ENCODE measurements around the gene PRLR.
"Not testable (repeated sequence)": the region's sequence is repeated elsewhere in the genome, so short reads cannot be mapped to it uniquely, and the experiment has no call there.

PRLR gene

GRCh38 chr5:35194635-35195471 lies 35.4 kb downstream of the PRLR start:
- DNase-seq: no peak

GRCh38 chr5:35192506-35192905 lies 37.8 kb downstream of the PRLR start:
- no peak for DNase-seq

DNA sequence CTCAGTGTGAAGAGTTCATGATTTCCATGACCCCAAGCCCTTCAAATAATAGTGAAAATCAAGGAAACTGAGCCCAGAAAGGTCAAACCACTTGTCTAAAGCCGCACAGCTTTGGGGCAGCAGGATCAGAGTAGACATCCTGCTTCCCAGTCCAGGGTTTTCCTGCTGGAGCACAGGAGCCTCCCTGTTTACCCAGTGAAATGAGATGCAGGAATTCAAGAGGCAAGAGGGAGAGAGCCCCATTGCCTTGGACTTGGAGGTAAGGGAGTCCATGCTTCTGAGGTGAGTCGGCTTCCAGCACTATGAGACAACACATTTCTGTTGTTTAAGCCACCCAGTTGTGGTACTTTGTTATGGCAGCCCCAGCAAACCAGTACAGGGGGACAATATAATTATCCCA lies 40.5 kb downstream of the PRLR start:
- DNase-seq: not testable (repeated sequence)

- no peak for DNase-seq
These were observed 42.2 kb downstream of the PRLR start for GRCh38 chr5:35188031-35188457.

DNA sequence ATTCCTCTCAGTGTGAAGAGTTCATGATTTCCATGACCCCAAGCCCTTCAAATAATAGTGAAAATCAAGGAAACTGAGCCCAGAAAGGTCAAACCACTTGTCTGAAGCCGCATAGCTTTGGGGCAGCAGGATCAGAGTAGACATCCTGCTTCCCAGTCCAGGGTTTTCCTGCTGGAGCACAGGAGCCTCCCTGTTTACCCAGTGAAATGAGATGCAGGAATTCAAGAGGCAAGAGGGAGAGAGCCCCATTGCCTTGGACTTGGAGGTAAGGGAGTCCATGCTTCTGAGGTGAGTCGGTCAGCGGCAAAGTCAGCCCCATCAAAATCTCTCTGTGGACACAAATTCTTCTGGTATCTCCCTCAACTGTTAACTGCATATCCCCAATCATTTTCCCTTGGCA lies 42.7 kb downstream of the PRLR start:
- not testable (repeated sequence) for DNase-seq

- no peak for DNase-seq
These were observed 43.5 kb downstream of the PRLR start for GRCh38 chr5:35186749-35187148.

DNA sequence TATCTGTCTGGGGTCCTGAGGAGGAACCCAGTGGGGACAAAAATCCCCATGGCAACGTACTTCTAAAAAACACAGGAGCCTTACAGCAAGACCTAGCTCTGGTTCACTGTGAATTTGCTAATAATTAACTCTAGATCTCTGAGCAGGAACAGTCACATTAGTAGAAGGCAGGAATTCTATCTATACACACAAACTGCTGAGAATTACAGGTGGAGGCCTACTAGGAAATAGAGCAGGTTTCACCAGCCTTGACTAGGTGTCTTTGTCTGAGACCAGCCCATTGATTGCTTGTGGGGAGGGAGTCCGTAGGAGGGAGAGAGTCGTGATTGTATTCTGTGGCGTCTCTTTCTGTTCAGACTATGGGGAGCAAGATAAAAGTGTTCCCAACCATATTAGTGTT lies 44.8 kb downstream of the PRLR start:
- DNase-seq: no peak

GRCh38 chr5:35183556-35183955 lies 46.7 kb downstream of the PRLR start:
- no peak for DNase-seq

DNA sequence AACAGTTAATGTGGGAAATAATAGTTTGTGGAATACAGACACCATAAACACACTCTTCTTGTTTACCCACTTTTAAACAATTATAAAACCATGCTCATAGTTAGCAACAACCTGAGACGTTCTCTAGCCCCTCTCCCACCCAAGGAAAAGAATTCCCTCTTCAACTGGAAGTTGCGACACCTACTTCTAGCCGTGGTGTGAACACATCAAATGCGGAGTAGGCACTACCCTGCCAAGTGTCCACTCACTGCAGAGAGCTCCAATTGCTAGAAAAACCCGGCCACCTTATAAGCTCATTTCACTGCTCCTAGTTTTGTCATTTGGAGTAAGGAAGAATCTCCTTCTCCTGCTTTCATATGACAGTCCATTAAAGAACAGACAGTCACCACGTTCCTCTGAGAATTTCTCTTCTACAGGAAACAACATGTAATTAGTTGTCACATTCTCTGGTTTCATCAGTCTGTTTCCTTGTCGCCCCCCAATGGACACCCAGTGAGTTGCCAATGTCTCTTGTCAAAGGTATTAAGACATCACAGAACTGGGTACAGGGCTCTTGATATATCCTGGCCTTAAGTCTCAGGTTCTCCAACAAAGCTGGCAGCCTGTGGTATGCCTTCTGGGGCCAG lies 47.3 kb downstream of the PRLR start:
- DNase-seq: no peak

- no peak for DNase-seq
These were observed 47.8 kb downstream of the PRLR start for GRCh38 chr5:35182486-35182885.

DNA sequence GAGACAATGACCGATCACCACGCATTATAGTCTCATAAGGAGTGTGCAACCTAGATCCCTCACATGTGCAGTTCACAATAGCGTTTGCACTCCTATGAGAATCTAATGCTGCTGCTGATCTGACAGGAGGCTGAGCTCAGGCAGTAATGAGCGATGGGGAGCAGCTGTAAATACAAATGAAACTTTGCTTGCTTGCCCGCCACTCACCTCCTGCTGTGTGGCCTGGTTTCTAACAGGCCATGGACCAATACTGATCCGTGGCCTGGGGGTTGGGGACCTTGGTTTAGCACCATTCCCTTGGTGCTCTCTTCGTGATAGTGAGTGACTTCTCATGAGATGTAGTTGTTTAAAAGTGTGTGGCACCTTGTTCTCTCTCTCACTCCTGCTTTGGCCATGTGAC lies 50.2 kb downstream of the PRLR start:
- DNase-seq: no peak

DNA sequence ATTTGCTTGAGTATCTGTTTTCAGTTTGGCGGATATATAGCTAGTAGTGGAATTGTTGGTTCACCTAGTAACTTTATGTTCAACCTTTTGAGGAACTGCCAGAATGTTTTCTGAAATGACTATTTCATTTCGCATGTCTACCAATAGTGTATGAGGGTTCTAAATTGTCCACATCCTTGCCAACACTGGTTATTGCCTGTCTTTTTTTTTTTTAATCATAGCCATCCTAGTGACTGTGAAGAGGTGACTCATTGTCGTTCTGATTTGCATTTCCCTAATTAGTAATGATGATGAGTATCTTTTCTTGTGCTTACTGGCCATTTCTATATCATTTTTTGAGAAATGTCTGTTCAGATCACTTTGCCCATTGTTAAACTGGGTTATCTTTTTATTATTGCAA lies 52.5 kb downstream of the PRLR start:
- DNase-seq: no peak

GRCh38 chr5:35172533-35172932 lies 57.8 kb downstream of the PRLR start:
- DNase-seq: no peak

GRCh38 chr5:35171991-35172390 lies 58.3 kb downstream of the PRLR start:
- no peak for DNase-seq

DNA sequence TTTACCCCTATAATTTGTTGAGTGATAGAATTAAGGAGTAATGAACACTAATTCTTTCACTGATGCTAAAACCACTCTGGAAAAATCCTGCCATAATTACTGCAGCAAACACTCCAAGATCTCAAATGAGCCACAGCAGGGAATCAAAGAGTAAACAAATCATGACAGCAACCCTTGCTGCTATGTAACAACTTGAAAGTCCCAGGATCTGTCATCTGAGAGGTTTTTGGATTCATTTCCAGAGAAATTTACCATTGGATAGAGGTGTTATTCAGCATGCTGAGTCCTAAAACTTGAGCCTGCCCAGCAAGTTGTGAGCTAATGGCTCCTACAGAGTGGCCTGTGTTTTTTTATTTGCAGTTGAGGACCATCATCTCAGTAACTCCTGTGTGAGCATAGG lies 59.2 kb downstream of the PRLR start:
- no peak for DNase-seq

- DNase-seq: no peak
These were observed 64.2 kb downstream of the PRLR start for GRCh38 chr5:35166043-35166442.

- no peak for DNase-seq
These were observed 65.3 kb downstream of the PRLR start for GRCh38 chr5:35164860-35165542.

- no peak for DNase-seq
These were observed 66.6 kb downstream of the PRLR start for GRCh38 chr5:35163710-35164033.

DNA sequence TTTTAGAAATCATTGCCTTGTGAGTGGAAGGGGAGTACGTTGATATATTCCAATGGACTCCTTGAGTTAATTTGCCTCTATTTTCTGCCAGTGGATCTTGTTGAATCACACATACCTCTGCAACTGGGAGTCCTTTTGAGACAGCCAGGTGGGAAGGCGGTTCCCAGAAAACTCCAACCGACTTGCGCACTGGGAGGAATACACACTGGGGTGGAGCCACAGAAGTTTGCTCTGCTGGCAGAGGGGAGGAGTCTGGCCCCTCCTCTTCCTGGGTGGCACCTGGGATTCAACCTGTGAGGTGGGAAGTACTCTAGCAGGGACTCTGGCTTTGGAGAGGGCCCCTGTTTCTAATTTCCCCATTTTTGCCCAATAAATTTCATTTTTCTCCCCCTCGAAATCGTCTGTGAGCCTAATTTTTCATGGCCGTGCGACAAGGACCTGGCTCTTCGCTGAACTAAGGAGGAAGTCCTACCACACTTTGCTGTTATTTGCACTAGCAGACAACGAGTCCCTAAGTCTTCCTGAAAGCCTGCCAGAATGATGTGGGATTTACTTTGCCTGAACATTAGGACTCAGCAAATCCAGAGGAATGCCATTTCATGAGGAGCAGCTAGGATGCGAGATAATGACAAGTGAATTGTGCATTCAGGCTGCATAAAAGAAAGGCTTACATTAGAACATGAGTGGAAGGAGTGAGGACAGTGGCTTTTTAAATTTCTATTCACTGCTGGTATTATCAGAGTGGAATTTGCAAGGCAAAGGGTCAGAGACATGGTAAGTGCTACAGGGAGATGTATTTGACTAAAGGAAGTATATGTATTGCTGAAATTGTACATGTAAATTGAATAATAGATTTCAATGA lies 67.2 kb downstream of the PRLR start:
- DNase-seq: no peak

GRCh38 chr5:35161652-35162273 lies 68.5 kb downstream of the PRLR start:
- no peak for DNase-seq

GRCh38 chr5:35160486-35161116 lies 69.7 kb downstream of the PRLR start:
- DNase-seq: no peak

- DNase-seq: no peak
These were observed 70.9 kb downstream of the PRLR start for GRCh38 chr5:35159370-35159742.

All from amniotic stem cell (primary cell).